HEK293 (cell line): ENCODE results near the gene SLC19A1.

Source experiments
- ZEB2 ChIP-seq: fragments of 450-650 bp; formaldehyde crosslinking; IDR thresholded peaks from 2 replicates; pipeline ENCODE4 v1.5.1; 2016; ENCODE audit warnings: missing biosample characterization, missing genetic modification characterization
- TF ChIP-seq, protein P1 (sequence below): fragments of 450-650 bp; formaldehyde crosslinking; IDR thresholded peaks from 2 replicates; pipeline ENCODE4 v1.5.1; 2016; ENCODE audit warnings: missing biosample characterization, missing genetic modification characterization
- TF ChIP-seq, protein P2 (sequence below): fragments of 450-650 bp; formaldehyde crosslinking; IDR thresholded peaks from 2 replicates; pipeline ENCODE4 v1.5.1; 2017; ENCODE audit warnings: missing biosample characterization, mild to moderate bottlenecking, missing genetic modification characterization, moderate library complexity

- TF ChIP-seq, protein P1, sequence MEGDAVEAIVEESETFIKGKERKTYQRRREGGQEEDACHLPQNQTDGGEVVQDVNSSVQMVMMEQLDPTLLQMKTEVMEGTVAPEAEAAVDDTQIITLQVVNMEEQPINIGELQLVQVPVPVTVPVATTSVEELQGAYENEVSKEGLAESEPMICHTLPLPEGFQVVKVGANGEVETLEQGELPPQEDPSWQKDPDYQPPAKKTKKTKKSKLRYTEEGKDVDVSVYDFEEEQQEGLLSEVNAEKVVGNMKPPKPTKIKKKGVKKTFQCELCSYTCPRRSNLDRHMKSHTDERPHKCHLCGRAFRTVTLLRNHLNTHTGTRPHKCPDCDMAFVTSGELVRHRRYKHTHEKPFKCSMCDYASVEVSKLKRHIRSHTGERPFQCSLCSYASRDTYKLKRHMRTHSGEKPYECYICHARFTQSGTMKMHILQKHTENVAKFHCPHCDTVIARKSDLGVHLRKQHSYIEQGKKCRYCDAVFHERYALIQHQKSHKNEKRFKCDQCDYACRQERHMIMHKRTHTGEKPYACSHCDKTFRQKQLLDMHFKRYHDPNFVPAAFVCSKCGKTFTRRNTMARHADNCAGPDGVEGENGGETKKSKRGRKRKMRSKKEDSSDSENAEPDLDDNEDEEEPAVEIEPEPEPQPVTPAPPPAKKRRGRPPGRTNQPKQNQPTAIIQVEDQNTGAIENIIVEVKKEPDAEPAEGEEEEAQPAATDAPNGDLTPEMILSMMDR (tag by site-specific recombination), result no peak
- TF ChIP-seq, protein P2, sequence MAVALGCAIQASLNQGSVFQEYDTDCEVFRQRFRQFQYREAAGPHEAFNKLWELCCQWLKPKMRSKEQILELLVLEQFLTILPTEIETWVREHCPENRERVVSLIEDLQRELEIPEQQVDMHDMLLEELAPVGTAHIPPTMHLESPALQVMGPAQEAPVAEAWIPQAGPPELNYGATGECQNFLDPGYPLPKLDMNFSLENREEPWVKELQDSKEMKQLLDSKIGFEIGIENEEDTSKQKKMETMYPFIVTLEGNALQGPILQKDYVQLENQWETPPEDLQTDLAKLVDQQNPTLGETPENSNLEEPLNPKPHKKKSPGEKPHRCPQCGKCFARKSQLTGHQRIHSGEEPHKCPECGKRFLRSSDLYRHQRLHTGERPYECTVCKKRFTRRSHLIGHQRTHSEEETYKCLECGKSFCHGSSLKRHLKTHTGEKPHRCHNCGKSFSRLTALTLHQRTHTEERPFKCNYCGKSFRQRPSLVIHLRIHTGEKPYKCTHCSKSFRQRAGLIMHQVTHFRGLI (tag by site-specific recombination), result no peak
- TF ChIP-seq ZEB2 (tag by site-specific recombination), result no peak
Measured at GRCh38 chr21:45550522-45551210, 8.4 kb upstream of the SLC19A1 start.
